Brain microvascular endothelial cell (primary cell): ENCODE results near the gene COL20A1.

Source experiments
- DNase-seq: peaks from one replicate; pipeline ENCODE4 v3.0.0-alpha.2; 2020
- H3K27ac ChIP-seq: fragments of 250-450 bp; sonication (Bioruptor Pico); 2 replicates; pipeline ENCODE4 v1.5.1; 2020; ENCODE audit warnings: mild to moderate bottlenecking, moderate library complexity
- H3K27me3 ChIP-seq: fragments of 250-450 bp; sonication (Bioruptor Pico); replicated peaks from 2 replicates; pipeline ENCODE4 v1.5.1; 2020; ENCODE audit warnings: mild to moderate bottlenecking
- H3K36me3 ChIP-seq: fragments of 250-450 bp; sonication (Bioruptor Pico); replicated peaks from 2 replicates; pipeline ENCODE4 v1.5.1; 2020; ENCODE audit warnings: mild to moderate bottlenecking
- H3K4me3 ChIP-seq: 2 replicates; pipeline ENCODE4 v1.5.1; 2011; ENCODE audit warnings: low read depth, mild to moderate bottlenecking, control low read depth, low read length, moderate library complexity
- CTCF ChIP-seq: IDR thresholded peaks from 2 replicates; pipeline ENCODE4 v1.5.1; 2011; ENCODE audit warnings: low read depth, mild to moderate bottlenecking, moderate library complexity, low read length, control low read depth, inconsistent platforms; ENCODE audit errors: missing control alignments
- in situ Hi-C: cut with HindIII; loops from 2 replicates; pipeline ENCODE4 v1.10.0; 2017; ENCODE audit warnings: low sequenced_read_pairs, low pct_ligation_motif_present

Gene COL20A1

GRCh38 chr20:63307538-63308217 lies 14.7 kb downstream of the COL20A1 start:
- Histone ChIP-seq H3K27me3 (no peaks in the 10 kb centered on the region), H3K36me3 (no peaks in the 10 kb centered on the region), H3K4me3 (no peak overlapping the region), H3K27ac (no peak overlapping the region)
- no peak for TF ChIP-seq CTCF
- DNase-seq, result no peak
- in situ Hi-C loops, result no loop called here

GRCh38 chr20:63308218-63308911 lies 15.4 kb downstream of the COL20A1 start:
- no peak overlapping the region for H3K4me3 ChIP-seq
- in situ Hi-C loops, result no loop called here
- no peak overlapping the region for H3K27ac ChIP-seq
- H3K27me3 ChIP-seq, result no peaks in the 10 kb centered on the region
- DNase-seq, result no peak
- H3K36me3 ChIP-seq, result no peaks in the 10 kb centered on the region
- no peak for TF ChIP-seq CTCF

GRCh38 chr20:63309261-63310071 lies 16.5 kb downstream of the COL20A1 start:
- no peaks in the 10 kb centered on the region for H3K36me3 ChIP-seq
- TF ChIP-seq CTCF, result peak; percentile 89
- no peaks in the 10 kb centered on the region for H3K27me3 ChIP-seq
- no peak overlapping the region for H3K4me3 ChIP-seq
- no peak for DNase-seq
- in situ Hi-C loops, result no loop called here
- no peak overlapping the region for H3K27ac ChIP-seq

- Histone ChIP-seq H3K4me3 (no peak overlapping the region), H3K36me3 (no peaks in the 10 kb centered on the region), H3K27ac (no peak overlapping the region), H3K27me3 (no peaks in the 10 kb centered on the region)
- TF ChIP-seq CTCF, result no peak
- no peak for DNase-seq
- in situ Hi-C loops, result no loop called here
Measured at GRCh38 chr20:63310265-63310991, 17.4 kb downstream of the COL20A1 start.

- Histone ChIP-seq H3K36me3 (no peaks in the 10 kb centered on the region), H3K27ac (no peak overlapping the region), H3K4me3 (no peak overlapping the region), H3K27me3 (no peaks in the 10 kb centered on the region)
- no peak for DNase-seq
- in situ Hi-C loops, result no loop called here
- no peak for TF ChIP-seq CTCF
Measured at GRCh38 chr20:63311186-63311832, 18.3 kb downstream of the COL20A1 start.
